PC-9 (cell line): ENCODE measurements around the gene PLSCR4.

Experiments
- CTCF ChIP-seq: fragments of 200-600 bp; sonication (generic); conservative IDR thresholded peaks from 2 replicates; pipeline ENCODE4 v1.6.1; 2017; ENCODE audit warnings: mixed run types, antibody characterized with exemption, mild to moderate bottlenecking, moderate library complexity
- EZH2 ChIP-seq: fragments of 200-600 bp; sonication (generic); IDR thresholded peaks from 2 replicates; pipeline ENCODE4 v1.8.0; 2017; ENCODE audit warnings: antibody characterized with exemption, low read depth

- no peak for TF ChIP-seq CTCF
- TF ChIP-seq EZH2, result no peak
Observed at GRCh38 chr3:146279951-146280350, 29.0 kb upstream of the PLSCR4 start.
